ENCODE data around the gene SLC6A3. TPM values are rescaled to one million over a fixed set of nuclear protein-coding genes. Genes with fewer than 3 reads are reported as not detected.
"Not testable (repeated sequence)": the region's sequence is repeated elsewhere in the genome, so short reads cannot be mapped to it uniquely, and the experiment has no call there.

Gene SLC6A3
- total RNA-seq, 1 donor from 2014 or later, result not detected

DNA sequence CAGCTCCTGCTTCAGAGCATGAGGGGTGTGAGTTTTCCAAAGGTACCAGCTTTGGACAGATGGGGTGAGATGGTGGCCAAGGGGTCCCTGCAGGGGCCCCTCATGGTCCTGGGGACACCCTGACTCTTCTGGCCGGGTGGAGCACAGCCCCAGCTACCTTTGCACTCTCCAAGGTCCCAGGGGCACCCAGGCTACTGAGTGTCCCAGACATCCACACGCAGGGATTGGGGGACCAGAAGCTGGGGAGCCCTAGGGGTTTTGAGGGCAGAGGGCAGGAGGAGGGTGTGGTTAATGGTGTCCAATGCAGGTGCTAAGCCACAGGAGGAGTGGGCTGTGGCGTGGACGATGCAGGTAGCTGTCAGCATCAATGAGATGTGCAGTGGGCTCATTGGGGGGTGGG, 84.4 kb downstream of the SLC6A3 start:
- Histone ChIP-seq H3K4me3 (no peak overlapping the region), H3K36me3 (no peaks in the 10 kb centered on the region), H3K9me3 (replicated peaks) (no peaks in the 10 kb centered on the region), H3K27ac (replicated peaks) (no peak overlapping the region), H3K27me3 (ENCODE audit: low read depth) (peaks cover 86% of the 10 kb centered on the region), H3K4me1 (no peaks in the 10 kb centered on the region)
- intact Hi-C loops (cut with micrococcal nuclease), result no loop called here
- TF ChIP-seq, protein P1, sequence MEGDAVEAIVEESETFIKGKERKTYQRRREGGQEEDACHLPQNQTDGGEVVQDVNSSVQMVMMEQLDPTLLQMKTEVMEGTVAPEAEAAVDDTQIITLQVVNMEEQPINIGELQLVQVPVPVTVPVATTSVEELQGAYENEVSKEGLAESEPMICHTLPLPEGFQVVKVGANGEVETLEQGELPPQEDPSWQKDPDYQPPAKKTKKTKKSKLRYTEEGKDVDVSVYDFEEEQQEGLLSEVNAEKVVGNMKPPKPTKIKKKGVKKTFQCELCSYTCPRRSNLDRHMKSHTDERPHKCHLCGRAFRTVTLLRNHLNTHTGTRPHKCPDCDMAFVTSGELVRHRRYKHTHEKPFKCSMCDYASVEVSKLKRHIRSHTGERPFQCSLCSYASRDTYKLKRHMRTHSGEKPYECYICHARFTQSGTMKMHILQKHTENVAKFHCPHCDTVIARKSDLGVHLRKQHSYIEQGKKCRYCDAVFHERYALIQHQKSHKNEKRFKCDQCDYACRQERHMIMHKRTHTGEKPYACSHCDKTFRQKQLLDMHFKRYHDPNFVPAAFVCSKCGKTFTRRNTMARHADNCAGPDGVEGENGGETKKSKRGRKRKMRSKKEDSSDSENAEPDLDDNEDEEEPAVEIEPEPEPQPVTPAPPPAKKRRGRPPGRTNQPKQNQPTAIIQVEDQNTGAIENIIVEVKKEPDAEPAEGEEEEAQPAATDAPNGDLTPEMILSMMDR (IDR thresholded peaks at IDR 0.05; ENCODE audit: borderline replicate concordance), result no peak
- no peak for DNase-seq

DNA sequence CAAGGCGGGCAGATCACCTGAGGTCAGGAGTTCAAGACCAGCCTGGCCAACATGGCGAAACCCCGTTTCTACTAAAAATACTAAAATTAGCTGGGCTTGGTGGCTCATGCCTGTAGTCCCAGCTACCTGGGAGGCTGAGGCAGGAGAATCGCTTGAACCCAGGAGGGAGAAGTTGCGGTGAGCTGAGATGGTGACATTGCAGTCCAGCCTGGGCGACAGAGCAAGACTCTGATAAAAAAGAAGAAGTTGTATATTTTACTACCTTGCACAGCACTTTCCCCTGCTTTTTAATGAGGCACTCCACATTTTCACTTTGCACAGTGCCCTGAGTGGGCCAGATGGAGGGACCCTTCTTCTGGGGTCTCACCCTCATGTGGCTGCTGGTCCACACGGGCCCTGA, 84.9 kb downstream of the SLC6A3 start:
- H3K9me3 ChIP-seq (replicated peaks); H3K4me3 ChIP-seq; H3K27ac ChIP-seq (replicated peaks); DNase-seq; H3K4me1 ChIP-seq; H3K36me3 ChIP-seq; intact Hi-C loops (cut with micrococcal nuclease): not testable (repeated sequence)
- H3K27me3 ChIP-seq (ENCODE audit: low read depth), result peaks cover 85% of the 10 kb centered on the region

DNA sequence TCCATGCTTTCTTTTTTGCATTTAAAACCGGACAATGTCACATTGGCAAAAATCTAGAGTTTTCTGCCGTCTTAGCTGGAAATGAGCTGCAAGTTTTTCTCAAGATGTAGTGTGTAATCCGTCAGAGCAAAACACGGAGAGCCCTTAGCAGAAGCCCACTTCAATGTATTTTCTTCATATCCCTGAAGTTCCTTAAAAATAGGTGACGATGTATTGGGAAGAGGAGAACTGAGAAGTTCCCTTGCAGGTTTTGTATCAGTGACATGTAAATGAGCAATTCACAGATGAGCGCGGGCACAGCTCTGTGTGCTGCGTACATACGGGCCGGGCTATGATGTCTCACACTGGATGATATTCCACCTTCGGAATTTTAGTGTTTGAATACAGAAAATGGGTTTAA, 85.5 kb downstream of the SLC6A3 start:
- Histone ChIP-seq H3K4me1 (no peaks in the 10 kb centered on the region), H3K27me3 (ENCODE audit: low read depth) (peaks cover 78% of the 10 kb centered on the region), H3K4me3 (no peak overlapping the region), H3K9me3 (replicated peaks) (no peaks in the 10 kb centered on the region), H3K36me3 (no peaks in the 10 kb centered on the region), H3K27ac (replicated peaks) (no peak overlapping the region)
- DNase-seq, result no peak
- intact Hi-C loops (cut with micrococcal nuclease), result no loop called here
- TF ChIP-seq, protein P1 (IDR thresholded peaks at IDR 0.05; ENCODE audit: borderline replicate concordance), result no peak

DNA sequence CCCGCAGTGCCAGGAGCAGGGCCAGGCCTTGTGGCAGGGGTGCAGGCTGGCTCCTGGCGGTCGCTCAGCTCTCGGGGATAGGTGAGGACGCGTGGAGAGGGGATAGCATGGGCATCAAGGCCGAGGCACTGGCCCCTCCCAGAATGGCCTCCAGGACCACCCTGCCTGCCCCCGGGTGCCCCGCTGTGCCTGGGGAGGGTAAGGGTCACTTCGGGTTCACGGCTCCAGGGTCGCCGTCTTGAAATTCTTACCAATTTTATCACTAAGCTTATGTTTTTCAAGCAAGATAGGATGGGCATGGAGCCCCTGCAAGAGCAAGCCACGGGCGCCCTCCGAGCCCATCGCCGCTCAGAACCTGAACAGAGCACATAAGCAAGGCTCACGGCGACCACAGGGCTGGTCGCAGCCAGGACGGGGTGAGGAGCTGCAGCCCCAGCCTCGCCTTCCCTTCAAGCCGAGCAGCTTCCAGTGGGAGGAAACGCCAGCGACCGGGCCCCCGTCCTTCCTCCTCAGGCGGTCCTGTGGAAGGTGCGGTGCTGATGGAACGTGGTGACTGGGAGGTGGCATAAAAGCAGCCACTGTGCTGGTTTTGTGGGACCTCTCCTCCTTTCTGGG, 86.1 kb downstream of the SLC6A3 start:
- Histone ChIP-seq H3K27me3 (ENCODE audit: low read depth) (peaks cover 72% of the 10 kb centered on the region), H3K4me1 (no peaks in the 10 kb centered on the region), H3K36me3 (no peaks in the 10 kb centered on the region), H3K4me3 (no peak overlapping the region), H3K9me3 (replicated peaks) (no peaks in the 10 kb centered on the region), H3K27ac (replicated peaks) (no peak overlapping the region)
- DNase-seq, result no peak
- TF ChIP-seq, protein P1 (IDR thresholded peaks at IDR 0.05; ENCODE audit: borderline replicate concordance), result no peak
- intact Hi-C loops (cut with micrococcal nuclease), result no loop called here

DNA sequence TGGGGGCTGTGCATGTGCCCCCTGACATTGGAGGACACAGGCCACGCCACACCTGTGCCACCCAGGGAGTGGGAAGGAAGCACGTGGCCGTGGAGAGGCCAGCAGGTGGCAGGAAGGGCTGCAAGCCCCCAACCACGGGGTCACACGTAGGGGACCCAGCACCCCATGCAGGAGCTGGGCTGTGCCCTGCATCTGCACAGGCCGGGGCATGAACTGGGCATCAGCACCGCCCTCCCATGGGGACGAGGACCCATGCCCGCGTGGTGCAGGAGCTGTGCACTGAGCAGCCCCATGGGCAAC, 86.6 kb downstream of the SLC6A3 start:
- intact Hi-C loops (cut with micrococcal nuclease), result no loop called here
- no peak for DNase-seq
- Histone ChIP-seq H3K9me3 (replicated peaks) (no peaks in the 10 kb centered on the region), H3K36me3 (no peaks in the 10 kb centered on the region), H3K27me3 (ENCODE audit: low read depth) (peaks cover 68% of the 10 kb centered on the region), H3K4me3 (no peak overlapping the region), H3K27ac (replicated peaks) (no peak overlapping the region), H3K4me1 (no peaks in the 10 kb centered on the region)
- TF ChIP-seq, protein P1 (IDR thresholded peaks at IDR 0.05; ENCODE audit: borderline replicate concordance), result no peak

DNA sequence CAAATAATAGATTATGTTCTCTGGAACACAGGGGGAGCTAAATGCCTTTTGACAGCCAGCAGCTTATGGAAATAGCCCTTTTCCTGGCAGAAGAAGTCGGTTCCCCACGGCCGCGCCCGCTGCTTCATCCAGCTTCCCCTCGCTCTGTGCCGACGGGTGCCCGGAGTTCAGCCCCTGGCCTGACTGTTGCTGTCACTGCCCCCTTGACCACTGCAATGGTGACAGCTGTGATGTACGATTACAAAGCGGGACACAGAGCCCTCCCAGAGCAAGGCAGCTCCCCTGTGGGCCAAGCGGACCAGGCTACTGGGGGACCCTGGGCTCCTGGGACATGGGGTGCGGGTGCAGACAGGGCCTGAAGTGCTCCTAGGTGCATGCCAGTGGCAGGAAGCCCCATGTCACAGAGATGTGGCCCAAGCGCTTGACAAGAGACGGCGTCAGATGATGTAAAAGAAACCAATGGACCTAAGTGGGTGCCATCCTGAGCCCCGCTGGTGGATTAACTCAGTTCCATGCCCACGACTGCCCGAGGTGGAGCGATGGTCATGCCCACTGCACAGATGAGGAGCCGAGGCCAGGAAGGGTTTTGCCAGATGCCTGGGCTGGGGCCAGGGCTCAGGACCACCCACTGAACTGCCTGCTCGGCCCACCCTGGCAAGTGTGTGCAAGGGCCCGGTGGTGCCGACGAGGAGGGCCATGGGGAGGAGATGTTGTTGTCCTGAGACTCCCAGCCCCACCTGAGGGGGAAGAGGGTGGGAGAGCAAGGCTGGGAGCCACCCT, 87.1 kb downstream of the SLC6A3 start:
- H3K27me3 ChIP-seq (ENCODE audit: low read depth), result peaks cover 62% of the 10 kb centered on the region
- H3K27ac ChIP-seq (replicated peaks), result no peak overlapping the region
- TF ChIP-seq, protein P1 (IDR thresholded peaks at IDR 0.05; ENCODE audit: borderline replicate concordance), result no peak
- no peaks in the 10 kb centered on the region for H3K9me3 ChIP-seq (replicated peaks)
- intact Hi-C loops (cut with micrococcal nuclease), result no loop called here
- H3K4me3 ChIP-seq, result no peak overlapping the region
- H3K36me3 ChIP-seq, result no peaks in the 10 kb centered on the region
- DNase-seq, result no peak
- H3K4me1 ChIP-seq, result no peaks in the 10 kb centered on the region
